Skin of body (tissue), 2 donors: Measurements from ENCODE around the gene ARL14EP. TPM values are rescaled to one million over a fixed set of nuclear protein-coding genes. Genes with fewer than 3 reads are reported as not detected.

Source experiments
- DNase-seq: peaks from one replicate; lab custom pipeline; 2025; lab: John Stamatoyannopoulos, UW
- total RNA-seq: library from RNA; depleted of rRNA; stranded (reverse); fragments of >200 nt; gene quantifications from one replicate; pipeline ENCODE4 v1.2.3, GENCODE V29; 2014

ARL14EP gene
- total RNA-seq, 1 donor from 2014 or later: 26.0 TPM

- DNase-seq: no peak
These were observed 57.9 kb downstream of the ARL14EP start for GRCh38 chr11:30380846-30381245.

GRCh38 chr11:30381879-30382278 lies 59.0 kb downstream of the ARL14EP start:
- DNase-seq: no peak

Other genes starting within 250 kb of the ARL14EP start
- not detected for gene FSHB, start 92.1 kb upstream of the ARL14EP start, total RNA-seq